ENCODE results near the gene KLHL3.

DNA sequence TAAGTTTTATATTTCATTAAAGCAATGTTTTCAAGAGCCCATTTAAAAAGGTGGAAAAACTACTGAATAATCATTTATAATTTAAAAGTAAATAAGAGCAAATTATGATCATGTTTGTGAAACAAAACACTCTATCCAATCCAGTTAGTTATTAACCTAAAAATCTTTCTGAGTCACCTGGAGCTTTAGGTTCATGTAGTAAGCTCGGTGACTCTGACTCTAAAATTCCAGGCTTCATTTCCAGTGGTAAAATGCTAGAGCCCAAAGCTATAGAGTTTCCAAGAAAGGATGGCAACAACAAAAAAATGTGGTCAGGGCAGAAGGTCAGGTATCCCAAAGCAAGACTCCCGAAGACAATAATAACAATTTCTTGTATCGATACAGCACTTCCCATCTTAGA, 160.7 kb downstream of the KLHL3 start:
- TF ChIP-seq, protein P1, sequence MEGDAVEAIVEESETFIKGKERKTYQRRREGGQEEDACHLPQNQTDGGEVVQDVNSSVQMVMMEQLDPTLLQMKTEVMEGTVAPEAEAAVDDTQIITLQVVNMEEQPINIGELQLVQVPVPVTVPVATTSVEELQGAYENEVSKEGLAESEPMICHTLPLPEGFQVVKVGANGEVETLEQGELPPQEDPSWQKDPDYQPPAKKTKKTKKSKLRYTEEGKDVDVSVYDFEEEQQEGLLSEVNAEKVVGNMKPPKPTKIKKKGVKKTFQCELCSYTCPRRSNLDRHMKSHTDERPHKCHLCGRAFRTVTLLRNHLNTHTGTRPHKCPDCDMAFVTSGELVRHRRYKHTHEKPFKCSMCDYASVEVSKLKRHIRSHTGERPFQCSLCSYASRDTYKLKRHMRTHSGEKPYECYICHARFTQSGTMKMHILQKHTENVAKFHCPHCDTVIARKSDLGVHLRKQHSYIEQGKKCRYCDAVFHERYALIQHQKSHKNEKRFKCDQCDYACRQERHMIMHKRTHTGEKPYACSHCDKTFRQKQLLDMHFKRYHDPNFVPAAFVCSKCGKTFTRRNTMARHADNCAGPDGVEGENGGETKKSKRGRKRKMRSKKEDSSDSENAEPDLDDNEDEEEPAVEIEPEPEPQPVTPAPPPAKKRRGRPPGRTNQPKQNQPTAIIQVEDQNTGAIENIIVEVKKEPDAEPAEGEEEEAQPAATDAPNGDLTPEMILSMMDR (conservative IDR thresholded peaks at IDR 0.05 in 1 of 2, IDR thresholded peaks at IDR 0.05 in 1 of 2; ENCODE audit: extremely low read depth in 1 of 2, insufficient read depth in 1 of 2, low read depth in 1 of 2, low read length in 2 of 2) = no peak
- no peak for TF ChIP-seq EZH2 (IDR thresholded peaks at IDR 0.05; ENCODE audit: borderline replicate concordance, low read length)

Measured in mammary epithelial cell (primary cell).